GM18508 (cell line): ENCODE measurements around the gene ATG9A.

Experiments used
- ATAC-seq: cut with Tn5 transposase; IDR thresholded peaks from one replicate; pipeline ENCODE4 v1.9.1; 2021; ENCODE audit warnings: moderate number of reproducible peaks; ENCODE audit not compliant: insufficient read depth, unreplicated experiment

Gene ATG9A

DNA sequence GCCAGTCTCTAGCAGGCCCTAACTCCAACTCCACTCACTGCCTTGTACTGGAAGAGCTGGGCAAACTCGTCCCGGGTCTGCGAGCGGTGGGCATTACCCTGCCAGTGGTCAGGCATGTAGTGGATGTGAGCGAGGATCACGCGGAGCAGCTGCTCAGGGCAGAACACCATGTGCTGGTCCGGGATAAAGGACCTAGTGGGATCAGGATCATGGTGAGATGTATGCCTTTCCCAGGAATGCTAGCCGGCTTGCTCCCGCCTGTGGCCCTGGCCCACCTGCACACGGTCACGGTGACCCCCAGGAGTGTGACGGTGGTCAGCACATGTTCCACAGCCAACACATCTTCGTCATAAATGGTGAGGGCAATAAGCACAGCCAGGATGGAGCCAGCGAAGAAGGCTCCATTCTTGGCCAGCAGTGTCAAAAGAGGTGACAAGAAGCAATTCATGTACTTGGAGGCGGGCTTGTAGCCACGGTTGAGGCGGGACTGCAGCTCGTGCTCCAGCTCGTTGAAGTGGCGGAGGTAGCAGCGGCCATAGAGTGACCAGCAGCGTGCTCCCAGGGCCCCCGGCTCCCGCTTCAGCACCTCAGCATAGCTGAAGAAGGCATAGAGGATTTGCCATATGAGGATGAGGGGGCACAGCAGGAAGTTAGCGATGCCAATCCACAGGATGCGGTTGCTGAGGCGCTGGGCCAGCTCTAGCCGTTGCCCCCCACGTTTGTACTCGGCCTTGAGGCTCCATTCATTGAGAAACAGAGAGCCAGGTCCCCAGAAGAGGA is 5.4 kb downstream of the ATG9A start:
- ATAC-seq = no peak

DNA sequence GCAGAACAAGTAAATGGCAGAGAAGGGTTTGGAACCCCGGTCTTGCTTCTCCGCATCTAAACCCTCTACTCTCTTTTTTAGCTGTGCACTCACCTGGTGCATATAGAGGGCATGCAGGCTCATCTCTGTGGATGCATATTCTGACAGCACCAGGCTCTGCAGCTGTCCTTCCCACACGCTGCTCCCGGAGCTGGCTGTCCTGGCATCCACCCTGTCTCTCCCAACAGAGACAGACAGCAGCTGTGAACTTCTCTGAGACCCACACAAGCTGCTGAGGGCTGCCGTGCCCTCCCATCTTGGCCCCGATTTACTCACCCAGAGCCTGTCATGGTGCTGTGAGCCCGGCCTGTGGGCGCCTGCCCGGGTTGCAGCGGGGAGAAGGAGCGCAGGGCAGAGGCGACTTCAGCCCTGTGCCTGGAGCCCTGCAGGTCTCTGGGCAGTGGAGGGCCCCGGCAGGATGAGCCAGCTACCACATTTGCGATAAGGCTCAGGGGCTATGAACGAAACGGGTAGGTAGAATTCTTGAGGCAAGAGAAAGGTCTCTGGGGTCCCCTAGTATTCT is 7.4 kb downstream of the ATG9A start:
- no peak for ATAC-seq

DNA sequence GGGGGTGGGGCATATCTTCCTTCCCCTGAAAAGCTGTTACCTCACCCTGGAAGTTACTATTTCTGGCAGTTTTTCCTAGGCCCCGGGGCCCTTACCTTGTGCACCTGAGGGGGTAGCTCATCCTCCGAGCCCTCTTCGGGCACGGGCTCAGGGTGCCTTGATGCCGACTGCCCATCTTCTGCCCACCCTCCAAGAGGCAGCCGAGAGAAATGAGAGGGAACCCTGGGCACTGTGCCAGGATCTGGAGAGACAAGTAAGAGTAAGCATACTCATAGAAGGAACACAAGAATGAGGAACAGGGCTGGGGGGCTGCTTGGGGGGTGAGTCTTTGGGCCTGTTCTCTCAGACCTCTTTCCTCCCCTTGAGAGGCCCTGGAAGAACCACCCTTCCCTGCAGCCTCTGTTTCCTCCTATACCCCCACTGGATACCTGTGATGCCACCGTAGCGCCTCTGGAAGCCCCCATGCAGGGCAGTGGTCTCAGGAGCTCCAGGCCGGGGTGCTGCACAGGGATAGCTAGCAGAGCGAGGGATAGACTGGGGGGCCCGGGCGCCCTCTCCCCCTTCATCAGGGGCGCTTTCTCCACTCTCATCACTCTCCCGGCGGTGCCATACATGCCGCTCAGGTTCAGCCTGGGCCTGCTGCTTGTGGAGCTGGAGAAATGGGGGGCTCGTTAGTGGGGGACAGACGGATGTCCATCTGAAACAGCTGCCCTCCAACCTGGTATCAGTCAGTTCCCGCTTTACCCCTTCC is 8.6 kb downstream of the ATG9A start:
- ATAC-seq = no peak

DNA sequence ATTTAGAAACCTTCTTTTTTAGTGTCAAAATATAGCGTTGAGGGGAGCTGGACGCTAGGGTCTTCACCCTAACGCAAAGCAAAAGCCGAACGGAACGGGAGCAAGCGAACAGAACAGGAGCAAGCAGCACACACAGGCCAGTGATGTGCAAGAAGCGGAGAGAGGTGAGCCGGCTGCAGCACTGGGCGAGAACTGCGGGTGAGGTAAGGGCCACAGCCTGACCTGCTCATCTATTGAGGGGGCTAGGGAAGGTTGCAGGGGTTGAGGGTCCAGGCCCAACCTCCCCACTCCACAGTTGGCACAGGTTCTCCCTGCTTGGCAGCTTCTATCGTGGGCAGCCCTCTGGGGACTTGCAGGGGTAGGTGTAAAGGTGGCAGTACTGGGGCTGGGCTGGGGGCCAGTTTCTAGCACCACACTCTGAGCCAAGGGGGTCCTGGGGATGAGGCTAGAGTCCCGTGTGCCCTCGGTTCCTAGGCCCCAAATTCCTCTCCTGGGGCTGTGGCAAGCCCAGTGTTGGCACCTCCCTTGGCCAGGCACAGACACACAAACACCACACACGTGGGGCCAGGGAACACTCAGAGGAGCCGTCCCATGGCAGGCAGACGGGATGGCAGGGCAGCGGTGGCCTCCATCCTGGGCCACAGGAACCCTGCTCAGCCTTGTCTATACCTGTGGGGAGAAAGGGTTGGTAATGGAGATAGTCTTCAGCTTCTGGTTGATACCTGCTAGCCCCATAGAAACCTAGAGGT is 9.5 kb downstream of the ATG9A start:
- ATAC-seq = no peak

DNA sequence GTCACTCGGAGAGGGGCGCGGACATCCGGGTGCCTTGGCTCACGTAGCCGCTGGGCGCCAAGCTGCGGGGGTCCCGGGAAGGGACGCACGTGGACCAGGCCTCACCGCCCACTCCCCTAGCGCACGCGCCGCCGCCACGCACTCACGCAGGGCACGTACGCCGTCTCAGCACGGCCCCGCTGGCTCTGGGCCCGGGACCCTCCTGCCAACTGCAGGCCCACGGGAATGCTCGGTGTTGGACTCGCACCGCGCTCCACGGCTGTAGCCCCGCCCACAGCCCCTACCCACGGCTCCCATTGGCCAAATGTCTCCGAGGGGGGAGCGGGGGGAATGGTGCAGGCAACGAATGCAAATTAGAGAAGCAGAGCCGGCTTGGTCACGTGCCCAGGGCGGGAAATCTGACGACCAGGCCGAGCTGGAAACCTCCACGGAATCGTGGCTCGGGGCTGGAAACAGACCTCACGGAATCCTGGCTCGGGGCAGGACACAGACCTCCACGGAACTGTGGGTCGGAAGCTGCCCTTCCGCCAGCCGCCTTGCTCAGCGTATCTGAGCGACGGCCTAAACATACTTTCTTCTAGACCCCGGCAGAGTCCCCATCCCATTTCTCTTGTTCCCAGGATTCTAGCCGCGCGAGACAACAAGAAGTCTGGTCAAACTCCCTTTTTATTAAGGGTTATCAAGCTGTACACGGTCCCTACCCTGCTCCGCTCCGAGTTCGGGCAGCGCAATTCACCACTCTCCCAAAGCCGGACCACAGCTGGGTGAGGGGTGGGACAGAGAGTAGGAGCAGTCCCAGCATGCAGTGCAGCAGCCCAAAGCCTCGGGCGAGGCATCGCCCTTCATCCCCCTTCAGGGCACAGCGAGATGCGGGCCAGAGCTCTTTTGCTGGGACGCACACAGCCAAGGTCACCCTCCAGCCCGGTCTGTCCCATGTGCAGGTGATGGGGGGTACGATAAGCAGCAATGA is 10.4 kb downstream of the ATG9A start, which contains the start of gene ABCB6:
TSS of gene ABCB6 (minus strand) at position 227 of the 970 bp plus-strand sequence. CDS start 285 bp downstream, outside the sequence.
- ATAC-seq = no peak

DNA sequence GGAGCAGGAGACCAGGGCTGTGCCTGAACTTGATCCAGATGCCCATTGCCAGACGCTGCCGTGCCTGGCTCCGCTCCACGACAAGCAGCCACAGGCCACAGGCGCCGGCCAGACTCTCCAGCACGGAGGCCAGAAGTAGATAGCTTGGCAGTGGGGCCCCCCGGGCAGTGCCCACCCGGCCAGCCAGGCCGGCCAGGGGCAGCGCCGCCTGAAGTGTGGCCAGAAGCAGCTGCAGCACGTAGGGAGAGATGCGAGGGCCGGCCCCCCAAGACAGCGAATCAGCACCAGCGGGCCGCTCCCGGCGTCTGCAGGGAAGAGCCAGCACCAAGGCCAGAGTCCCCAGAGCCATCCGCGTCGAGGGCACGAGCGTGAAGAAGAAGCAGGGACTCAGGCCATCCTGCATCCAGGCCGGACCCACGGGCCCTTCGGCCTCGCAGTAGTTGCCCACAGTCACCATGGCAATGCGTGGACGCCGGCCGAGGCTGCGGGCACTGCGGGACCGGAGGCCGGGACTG is 11.2 kb downstream of the ATG9A start:
- ATAC-seq = no peak

DNA sequence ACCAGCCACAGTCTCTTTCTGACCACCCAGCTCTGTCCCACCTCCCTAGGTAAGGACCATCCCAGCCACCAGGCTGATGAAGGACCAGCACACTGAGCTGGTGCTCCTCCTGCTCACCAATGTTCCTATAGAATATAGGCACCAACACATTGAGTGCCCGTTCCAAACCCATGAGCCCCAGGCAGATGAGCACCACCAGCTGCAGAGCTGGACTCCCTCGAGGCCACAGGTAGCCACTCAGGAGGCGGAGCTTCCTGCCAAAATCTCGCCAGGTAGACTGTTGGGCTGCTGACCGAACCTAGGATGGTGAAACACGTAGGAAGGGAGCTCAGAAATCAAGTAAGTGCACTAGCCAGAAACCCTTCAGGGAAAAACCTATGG is 12.9 kb downstream of the ATG9A start:
- no peak for ATAC-seq

DNA sequence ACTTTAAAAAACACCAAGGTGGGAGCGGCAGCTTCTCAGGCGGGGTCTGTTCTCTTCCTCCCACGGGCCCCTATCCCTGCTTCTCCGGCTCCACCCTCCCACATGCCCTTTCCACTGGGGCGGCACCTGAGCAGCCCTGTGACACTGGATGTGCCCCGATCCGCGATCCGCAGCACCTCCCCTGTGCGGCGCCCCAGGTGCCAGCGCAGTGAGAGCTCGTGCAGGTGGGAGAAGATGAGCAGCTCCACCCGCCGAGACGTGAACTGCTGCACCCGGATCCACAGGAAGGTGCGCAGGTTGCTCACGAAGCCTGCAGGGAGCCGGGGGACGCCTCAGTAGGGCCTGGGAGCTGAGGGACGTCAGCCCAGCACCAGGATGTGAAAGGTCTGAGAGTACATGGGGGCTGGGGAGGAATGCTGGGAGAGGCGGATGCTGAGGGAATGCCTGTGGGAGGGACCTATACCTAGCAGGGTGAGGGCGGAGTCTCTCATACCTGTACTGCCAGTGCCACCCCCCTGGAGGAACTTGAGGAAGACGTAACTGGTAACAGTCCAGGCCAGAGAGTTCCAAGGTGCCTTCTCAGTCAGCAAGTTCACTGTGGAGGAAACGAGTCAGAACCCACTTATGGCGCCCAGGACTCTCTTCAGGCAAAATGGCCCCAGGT is 13.4 kb downstream of the ATG9A start:
- no peak for ATAC-seq

DNA sequence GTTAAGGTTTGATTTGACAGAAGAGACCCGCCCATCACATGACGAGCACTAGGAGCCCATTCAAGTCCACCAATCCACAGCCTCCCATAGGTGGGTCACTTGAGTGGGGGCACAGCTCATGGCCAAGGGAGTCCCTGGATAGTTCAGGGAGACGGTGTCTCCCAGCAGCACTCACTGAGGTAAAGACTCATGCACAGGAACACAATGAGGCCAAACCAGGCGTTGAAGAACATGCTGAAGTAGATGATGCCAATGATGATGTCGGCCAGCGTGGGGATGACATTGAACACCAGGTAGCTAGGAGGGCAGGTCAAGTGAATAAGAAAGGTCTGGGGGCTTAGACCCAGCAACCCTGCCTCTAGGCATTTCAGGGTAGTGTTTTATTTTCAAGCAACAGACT is 14.7 kb downstream of the ATG9A start:
- ATAC-seq = no peak

DNA sequence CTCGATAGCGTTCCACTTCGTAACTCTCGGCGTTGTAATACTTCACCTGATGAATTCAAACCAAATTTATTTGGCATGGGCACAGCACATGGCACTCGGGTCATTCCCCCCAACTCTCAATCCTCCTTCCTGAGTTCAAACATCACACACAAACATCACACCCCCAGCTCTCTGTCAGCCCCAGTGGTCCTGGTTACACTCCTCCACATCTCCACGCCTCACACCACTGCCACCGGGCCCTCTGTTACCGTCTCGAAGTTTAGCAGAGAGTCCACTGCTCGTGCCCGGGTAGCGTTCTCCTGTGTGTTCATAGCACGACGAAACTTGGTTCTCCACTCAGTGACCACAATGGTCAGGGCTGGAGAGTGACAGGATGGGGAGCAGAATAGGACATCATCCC is 15.3 kb downstream of the ATG9A start:
- no peak for ATAC-seq

DNA sequence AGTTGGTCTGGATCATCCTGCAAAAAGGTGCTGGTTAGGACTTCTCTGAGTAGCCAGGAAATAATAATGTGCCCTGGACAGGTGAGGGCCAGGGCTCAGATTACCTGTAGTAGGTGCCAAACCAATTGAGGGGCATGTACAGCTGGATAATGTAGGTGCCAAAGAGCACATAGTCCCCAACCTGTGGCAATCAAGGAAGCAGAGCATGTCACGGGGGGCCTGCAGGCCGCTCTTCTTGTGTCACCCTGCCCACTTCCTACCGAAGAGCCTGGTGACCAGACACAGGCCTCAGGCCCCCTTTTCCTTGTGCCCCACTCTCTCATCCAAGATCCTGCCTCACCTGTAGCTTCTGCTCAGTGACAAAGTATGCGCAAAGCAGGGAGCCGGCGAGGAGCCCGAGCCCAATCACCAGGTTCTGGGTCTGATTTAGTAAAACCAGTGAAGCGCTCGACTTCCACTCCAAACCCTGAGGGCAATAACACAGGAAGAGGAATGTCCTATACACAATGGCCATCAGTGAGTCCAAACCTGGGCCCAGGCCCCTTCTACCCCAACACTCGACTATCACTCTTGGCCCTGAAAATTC is 15.9 kb downstream of the ATG9A start:
- ATAC-seq = no peak

DNA sequence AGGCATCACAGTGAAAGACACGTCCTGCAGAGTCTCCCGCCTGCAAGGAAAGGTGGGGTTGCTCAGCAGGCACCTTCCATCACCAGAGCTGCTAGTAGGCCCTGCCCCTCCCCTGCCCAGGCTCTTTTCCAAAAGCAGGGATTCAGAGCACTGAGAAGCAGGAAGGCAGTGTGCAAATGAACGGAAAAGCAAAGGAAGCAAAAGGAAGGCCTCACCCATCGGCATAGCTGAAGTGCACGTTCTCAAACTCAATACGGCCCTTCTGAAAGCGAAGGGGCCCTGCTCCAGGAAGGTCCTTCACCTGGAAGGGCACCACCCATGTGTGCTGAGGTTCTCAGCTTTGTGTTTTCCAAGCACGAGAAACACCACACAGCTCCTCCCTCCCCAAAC is 16.4 kb downstream of the ATG9A start:
- ATAC-seq = no peak

DNA sequence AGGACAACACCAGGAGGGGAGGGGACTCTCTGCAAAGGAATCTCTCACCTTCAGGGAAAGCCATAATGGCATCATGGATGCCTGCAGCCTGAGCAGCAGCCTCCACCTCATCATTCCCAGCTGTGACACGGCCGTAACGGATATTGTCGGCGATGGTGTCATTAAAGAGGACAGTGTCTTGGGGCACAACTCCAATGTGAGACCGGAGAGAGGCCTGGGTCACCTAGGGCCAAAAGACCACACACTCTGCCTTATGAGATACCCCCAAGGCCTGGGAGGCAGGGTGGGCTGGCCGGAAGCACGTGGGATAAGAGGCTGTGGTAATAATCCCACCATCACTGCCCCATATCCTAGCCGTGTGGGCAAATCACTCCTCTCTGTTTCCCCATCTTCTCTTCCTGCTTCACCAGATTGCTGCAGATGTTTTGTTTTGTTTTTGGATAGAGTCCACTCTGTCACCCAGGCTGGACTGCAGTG is 18.5 kb downstream of the ATG9A start:
- no peak for ATAC-seq

DNA sequence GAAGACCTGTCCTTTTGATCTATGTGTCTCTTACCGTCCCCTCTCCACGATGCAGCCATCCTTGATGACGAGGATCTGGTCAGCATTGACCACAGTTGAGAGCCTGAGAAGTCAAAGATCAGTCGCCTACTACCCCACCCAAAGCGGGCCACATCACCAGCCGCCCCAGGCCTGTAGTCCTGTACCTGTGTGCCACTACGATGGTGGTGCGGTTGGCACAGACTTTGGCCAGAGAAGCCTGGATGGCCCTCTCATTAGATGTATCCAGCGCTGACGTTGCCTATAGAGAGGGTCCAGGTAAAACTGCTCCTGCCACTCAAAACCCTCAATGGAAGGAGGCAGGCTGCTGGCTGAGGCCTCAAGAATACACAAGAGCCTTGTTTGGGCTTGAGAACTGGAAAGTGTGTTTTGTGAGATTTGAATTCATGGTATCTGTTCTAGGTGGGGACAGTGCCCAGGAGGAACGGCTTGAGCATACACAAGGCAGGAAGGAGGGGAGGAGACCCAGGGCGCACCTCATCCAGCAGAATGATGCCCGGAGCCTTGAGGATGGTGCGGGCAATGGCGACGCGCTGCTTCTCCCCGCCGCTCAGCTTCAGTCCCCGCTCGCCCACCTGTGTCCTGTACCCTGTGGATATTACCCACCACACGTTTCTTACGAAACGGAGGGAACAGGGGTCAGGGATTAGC is 19.1 kb downstream of the ATG9A start:
- no peak for ATAC-seq

DNA sequence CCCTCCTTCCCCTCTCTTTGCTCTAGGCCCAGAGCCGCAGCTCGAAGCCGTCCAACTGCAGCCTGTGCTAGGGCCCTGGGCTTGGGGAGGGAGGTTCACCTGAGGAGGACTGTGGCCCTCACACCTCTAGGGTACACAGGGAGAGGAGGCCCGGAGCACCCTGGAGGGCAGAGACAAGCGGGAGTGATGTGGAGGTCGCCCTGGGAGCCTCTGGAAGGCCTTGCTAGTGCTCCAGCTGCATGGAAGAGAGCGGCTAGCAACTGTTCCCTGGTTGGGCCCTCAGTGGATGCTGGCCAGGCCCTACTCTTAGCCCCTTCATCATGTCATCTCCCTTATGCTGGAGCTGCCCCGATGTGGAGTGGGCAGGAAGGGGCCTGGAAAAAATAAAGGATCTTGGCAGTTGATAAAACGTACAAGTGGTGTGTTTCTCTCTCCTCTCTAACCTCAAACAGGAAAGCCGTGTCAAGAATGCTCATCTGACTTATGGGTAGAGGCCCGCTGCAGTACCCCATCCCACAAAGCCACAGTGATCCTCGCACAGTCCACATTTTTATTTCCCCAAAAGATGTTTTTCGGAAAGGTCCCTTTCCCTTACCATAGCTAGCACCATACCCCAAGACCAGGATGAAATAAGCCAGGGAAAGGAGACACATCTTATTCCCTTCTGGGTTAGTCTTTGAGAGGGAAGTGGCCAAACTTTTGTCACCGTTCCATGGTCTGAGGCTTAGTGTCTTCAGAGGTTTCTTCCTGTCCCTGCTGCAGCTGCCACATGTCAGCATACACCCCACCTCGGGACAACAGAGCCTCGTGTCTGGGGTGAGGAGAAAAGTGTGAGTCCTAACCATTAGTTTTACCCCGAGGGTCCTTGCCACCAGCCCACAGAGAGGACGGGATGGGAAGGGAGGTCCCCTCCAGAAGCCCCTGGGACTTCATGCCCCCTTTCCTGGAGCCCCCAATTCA is 19.9 kb downstream of the ATG9A start:
- ATAC-seq = no peak

DNA sequence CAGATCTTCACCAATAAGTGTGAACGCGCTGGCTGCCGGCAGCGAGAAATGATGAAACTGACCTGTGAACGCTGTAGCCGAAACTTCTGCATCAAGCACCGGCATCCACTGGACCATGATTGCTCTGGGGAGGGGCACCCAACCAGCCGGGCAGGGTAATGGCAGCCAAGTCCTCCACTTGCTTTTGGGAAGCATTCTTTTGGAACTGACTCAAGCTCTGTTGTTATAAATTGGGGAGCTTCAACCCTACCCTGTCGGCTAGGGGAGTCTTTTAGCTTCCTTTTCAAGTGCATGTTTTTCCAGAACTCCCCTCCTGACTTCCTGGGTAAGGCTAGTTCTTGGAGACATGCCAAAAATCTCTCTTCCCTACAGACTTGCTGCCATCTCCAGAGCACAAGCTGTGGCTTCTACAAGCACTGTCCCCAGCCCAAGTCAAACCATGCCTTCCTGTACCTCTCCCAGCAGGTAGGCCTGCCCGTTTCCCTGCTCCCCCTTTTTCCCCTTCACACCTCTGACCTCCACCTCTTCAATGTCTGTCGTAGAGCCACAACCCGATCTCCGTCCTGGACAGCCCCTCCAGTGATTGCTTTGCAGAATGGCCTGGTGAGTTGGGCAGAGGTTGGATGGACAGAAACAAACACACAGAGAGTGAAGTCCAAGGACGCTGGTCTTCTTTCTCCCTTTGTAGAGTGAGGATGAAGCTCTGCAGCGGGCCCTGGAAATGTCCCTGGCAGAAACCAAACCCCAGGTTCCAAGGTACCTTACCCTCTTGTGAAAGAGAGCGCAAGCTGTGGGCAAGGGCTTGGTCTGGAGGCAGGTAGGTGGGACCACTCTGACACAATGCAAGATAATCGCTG is 21.3 kb downstream of the ATG9A start:
- no peak for ATAC-seq
